CD4-positive, alpha-beta T cell (primary cell): ENCODE measurements around the gene MCOLN3. TPM values are rescaled to one million over a fixed set of nuclear protein-coding genes. Genes with fewer than 3 reads are reported as not detected.
A peak's percentile ranks its signal among the peaks of the same experiment; 100 is the strongest.

ENCODE experiments used
- ATAC-seq: fragments of 200-7000 bp; cut with Tn5 transposase; one replicate; pipeline ENCODE4 v1.10.0; 2022; ENCODE audit warnings: mild to moderate bottlenecking; ENCODE audit not compliant: poor library complexity
- CTCF ChIA-PET: fragments of 350-600 bp; sonication (Branson Sonifier 250); formaldehyde crosslinking; loops from one replicate; lab custom pipeline; 2021; ENCODE audit warnings: antibody characterized with exemption, inconsistent platforms; lab: Charles Lee
- POLR2A ChIA-PET: fragments of 350-600 bp; sonication (Branson Sonifier 250); formaldehyde crosslinking; loops from one replicate; lab custom pipeline; 2021; ENCODE audit warnings: antibody characterized with exemption, inconsistent platforms; lab: Charles Lee
- DNase-seq, 14 experiments: peaks; one replicate each; pipeline ENCODE4 v3.0.0-alpha.2; 2013 to 2020; ENCODE audit warnings: mixed read lengths in 2 of 14
- H3K27ac ChIP-seq, 2 donors: one replicate each; pipeline versions ENCODE4 v1.5.1 to v1.7.0; 2013; ENCODE audit warnings: low read length in 2 of 2, low read depth in 1 of 2, mild to moderate bottlenecking in 1 of 2
- H3K27me3 ChIP-seq, 2 experiments: 1 replicate in 1 of 2; 2 replicates in 1 of 2; pipeline versions ENCODE4 v1.6.1 to v1.7.0; 2013; ENCODE audit warnings: low read length in 2 of 2, control low read depth in 1 of 2, mild to moderate bottlenecking in 1 of 2, moderate library complexity in 1 of 2; ENCODE audit not compliant: insufficient read depth in 2 of 2, control insufficient read depth in 1 of 2
- H3K36me3 ChIP-seq: one replicate; pipeline ENCODE4 v1.6.1; 2013; ENCODE audit warnings: low read length, control low read depth; ENCODE audit not compliant: insufficient read depth
- H3K4me1 ChIP-seq: one replicate; pipeline ENCODE4 v1.6.1; 2013; ENCODE audit warnings: low read length, control low read depth; ENCODE audit not compliant: insufficient read depth
- H3K4me3 ChIP-seq: one replicate; pipeline ENCODE4 v1.5.1; 2013; ENCODE audit warnings: mild to moderate bottlenecking, low read length, moderate library complexity
- H3K9me3 ChIP-seq, 2 experiments: 1 replicate in 1 of 2; 2 replicates in 1 of 2; pipeline versions ENCODE4 v1.6.1 to v1.7.0; 2013; ENCODE audit warnings: low read length in 2 of 2, mild to moderate bottlenecking in 2 of 2, control low read depth in 1 of 2, moderate library complexity in 1 of 2; ENCODE audit not compliant: control insufficient read depth in 1 of 2, insufficient read depth in 1 of 2
- H3K27ac Mint-ChIP-seq: one replicate; pipeline ENCODE4 v1.8.0; 2020; ENCODE audit warnings: mixed read lengths
- H3K27me3 Mint-ChIP-seq: one replicate; pipeline ENCODE4 v1.8.0; 2021; ENCODE audit warnings: mixed read lengths
- H3K36me3 Mint-ChIP-seq: one replicate; pipeline ENCODE4 v1.8.0; 2021; ENCODE audit warnings: low read depth, mixed read lengths
- H3K4me1 Mint-ChIP-seq: one replicate; pipeline ENCODE4 v1.8.0; 2021; ENCODE audit warnings: low read depth, mixed read lengths
- H3K4me3 Mint-ChIP-seq: one replicate; pipeline ENCODE4 v1.8.0; 2020; ENCODE audit warnings: mild to moderate bottlenecking, mixed read lengths
- H3K9me3 Mint-ChIP-seq: one replicate; pipeline ENCODE4 v1.8.0; 2020; ENCODE audit warnings: mixed read lengths
- CTCF ChIP-seq: fragments of 200-600 bp; IDR thresholded peaks from one replicate; pipeline ENCODE4 v1.8.0; 2022; ENCODE audit warnings: antibody characterized with exemption, mild to moderate bottlenecking
- intact Hi-C, 2 experiments: fragments of 100-400 bp; cut with DNase I in 1 of 2; cut with micrococcal nuclease in 1 of 2; formaldehyde crosslinking; loops; one replicate each; pipeline versions ENCODE4 v1.15.1 to v1.9.0; 2023 to 2025; cut with DNase I, micrococcal nuclease
- total RNA-seq, 174 experiments: library from RNA in 2 of 174; stranded (reverse) in 2 of 174; gene quantifications; one replicate each; pipeline ENCODE4 v1.2.3 and lab custom pipeline; 2021 to 2026

Gene MCOLN3
- total RNA-seq, 2 experiments from 2014 or later = 0.14 to 0.22 TPM

DNA sequence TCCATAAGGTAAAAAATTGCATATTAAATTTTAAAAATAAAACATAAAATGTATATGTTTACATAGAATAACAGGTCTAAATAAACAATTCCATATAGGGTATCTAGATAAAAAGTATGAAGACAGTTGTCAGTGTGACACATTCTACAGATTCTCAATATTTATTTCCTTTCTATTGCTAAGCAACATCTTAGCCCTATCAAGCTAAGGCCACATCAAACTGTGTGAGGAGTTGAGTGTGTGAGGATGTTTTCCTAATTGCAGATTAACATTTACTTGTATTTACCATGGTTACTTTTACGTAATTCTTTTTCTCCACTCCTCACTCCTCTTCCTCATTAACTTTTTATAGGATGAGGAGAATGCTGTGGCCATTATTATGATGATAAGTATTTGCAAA lies 41.9 kb upstream of the MCOLN3 start:
- peaks cover 0 to 4% of the 10 kb centered on the region in 2 experiments for H3K27me3 ChIP-seq
- H3K36me3 ChIP-seq = no peaks in the 10 kb centered on the region
- no peak for TF ChIP-seq CTCF
- ChIA-PET CTCF (no interaction called here), POLR2A (no interaction called here)
- intact Hi-C loops = no loop called here
- no peaks in the 10 kb centered on the region for H3K36me3 Mint-ChIP-seq
- peak; percentile 65 for ATAC-seq
- H3K27ac Mint-ChIP-seq = no peak overlapping the region
- no peaks in the 10 kb centered on the region for H3K9me3 ChIP-seq
- H3K4me3 Mint-ChIP-seq = no peak overlapping the region
- no peak overlapping the region for H3K27ac ChIP-seq
- H3K4me1 ChIP-seq = peaks cover 3% of the 10 kb centered on the region
- H3K4me1 Mint-ChIP-seq = peaks cover 9% of the 10 kb centered on the region
- no peaks in the 10 kb centered on the region for H3K9me3 Mint-ChIP-seq
- peak in 3 of 14 experiments; percentile 32 to 46 (median 40) for DNase-seq
- no peak overlapping the region for H3K4me3 ChIP-seq
- peaks cover 20% of the 10 kb centered on the region for H3K27me3 Mint-ChIP-seq

DNA sequence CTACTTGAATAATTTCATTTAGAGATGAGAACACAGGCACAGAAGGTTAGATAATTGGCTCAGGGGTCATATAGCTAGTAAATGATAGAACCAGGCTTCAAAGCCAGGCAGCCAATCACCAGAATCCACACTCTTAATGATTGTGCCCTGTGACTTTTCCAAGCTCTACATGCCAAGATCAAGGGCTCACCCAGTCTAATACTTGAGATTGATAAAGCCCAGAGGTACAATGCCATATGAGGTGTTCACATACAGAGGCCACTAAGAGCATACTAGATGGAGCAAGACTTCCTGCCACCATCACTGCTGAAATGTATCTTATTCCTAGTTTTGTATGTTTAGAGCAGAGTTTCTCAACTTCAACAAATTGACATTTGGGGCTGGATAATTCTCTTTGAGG lies 40.9 kb upstream of the MCOLN3 start:
- Mint-ChIP-seq H3K4me1 (peaks cover 9% of the 10 kb centered on the region), H3K4me3 (no peak overlapping the region), H3K36me3 (no peaks in the 10 kb centered on the region), H3K27ac (no peak overlapping the region), H3K27me3 (peaks cover 25% of the 10 kb centered on the region), H3K9me3 (no peaks in the 10 kb centered on the region)
- ChIA-PET POLR2A (no interaction called here), CTCF (no interaction called here)
- Histone ChIP-seq H3K27ac (no peak overlapping the region), H3K4me3 (no peak overlapping the region), H3K36me3 (no peaks in the 10 kb centered on the region), H3K27me3 (peaks cover 0 to 4% of the 10 kb centered on the region in 2 experiments), H3K4me1 (peaks cover 3% of the 10 kb centered on the region), H3K9me3 (no peaks in the 10 kb centered on the region)
- no peak for ATAC-seq
- intact Hi-C loops = no loop called here
- no peak for DNase-seq
- TF ChIP-seq CTCF = no peak

- ATAC-seq (no peak), DNase-seq (no peak)
- no peak overlapping the region for H3K4me3 ChIP-seq
- Mint-ChIP-seq H3K4me1 (peaks cover 9% of the 10 kb centered on the region), H3K9me3 (no peaks in the 10 kb centered on the region), H3K36me3 (no peaks in the 10 kb centered on the region), H3K27me3 (peaks cover 24% of the 10 kb centered on the region), H3K27ac (no peak overlapping the region), H3K4me3 (no peak overlapping the region)
- ChIA-PET CTCF (no interaction called here), POLR2A (no interaction called here)
- TF ChIP-seq CTCF = no peak
- H3K36me3 ChIP-seq = no peaks in the 10 kb centered on the region
- H3K9me3 ChIP-seq = no peaks in the 10 kb centered on the region
- intact Hi-C loops = no loop called here
- H3K4me1 ChIP-seq = peaks cover 3% of the 10 kb centered on the region
- no peak overlapping the region for H3K27ac ChIP-seq
- peaks cover 0 to 4% of the 10 kb centered on the region in 2 experiments for H3K27me3 ChIP-seq
Measured at GRCh38 chr1:85088408-85088784, 40.1 kb upstream of the MCOLN3 start.
